ENCODE data around the gene SEC61A1. TPM values are rescaled to one million over a fixed set of nuclear protein-coding genes. Genes with fewer than 3 reads are reported as not detected.

The SEC61A1 gene
- total RNA-seq, 1 donor from 2014 or later: 150 TPM

DNA sequence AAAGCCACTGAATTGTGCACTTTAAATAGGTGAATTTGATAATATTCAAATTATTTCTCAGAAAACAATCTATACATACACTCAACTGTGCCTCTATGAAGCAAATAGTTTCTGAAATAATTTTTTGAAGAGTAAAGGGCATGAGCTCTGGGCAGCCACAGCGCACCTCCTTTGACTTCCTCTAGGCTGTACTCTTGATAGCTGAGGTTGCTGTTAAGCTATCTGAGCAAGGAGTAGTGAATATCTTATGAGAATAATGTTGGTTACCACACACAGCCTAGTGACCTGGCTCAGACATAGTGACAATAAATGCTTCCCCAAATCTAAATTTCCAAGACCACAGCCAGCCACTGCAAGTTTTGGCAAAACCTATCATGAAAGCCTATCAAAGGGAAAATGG, 11.6 kb upstream of the SEC61A1 start:
- TF ChIP-seq CTCF (conservative IDR thresholded peaks at IDR 0.05; ENCODE audit: low read depth, low read length): no peak
- DNase-seq (ENCODE audit: low read depth): no peak
- H3K4me3 ChIP-seq (ENCODE audit: low read depth, low read length): no peak overlapping the region

GRCh38 chr3:128041344-128041743, 10.9 kb upstream of the SEC61A1 start:
- no peak overlapping the region for H3K4me3 ChIP-seq (ENCODE audit: low read depth, low read length)
- no peak for TF ChIP-seq CTCF (conservative IDR thresholded peaks at IDR 0.05; ENCODE audit: low read depth, low read length)
- no peak for DNase-seq (ENCODE audit: low read depth)

DNA sequence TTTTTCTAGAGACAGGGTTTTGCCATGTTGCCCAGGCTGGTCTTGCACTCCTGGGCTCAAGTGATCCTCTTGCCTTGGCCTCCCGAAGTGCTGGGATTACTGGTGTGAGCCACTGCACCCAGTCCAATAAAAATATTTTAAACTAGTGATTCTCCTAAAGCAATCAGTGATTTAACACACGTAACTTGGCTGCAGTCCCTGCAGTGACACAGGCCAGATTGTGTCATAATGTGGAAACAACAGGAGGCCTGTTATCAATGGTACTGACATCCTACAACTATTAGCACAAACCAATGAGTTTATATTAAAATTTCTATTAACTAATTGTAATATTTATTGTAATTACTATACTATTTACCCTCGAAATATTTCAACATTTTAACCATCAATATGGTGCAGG, 1.6 kb upstream of the SEC61A1 start:
- no peak for DNase-seq (ENCODE audit: low read depth)
- no peak overlapping the region for H3K4me3 ChIP-seq (ENCODE audit: low read depth, low read length)
- no peak for TF ChIP-seq CTCF (conservative IDR thresholded peaks at IDR 0.05; ENCODE audit: low read depth, low read length)

- H3K4me3 ChIP-seq (ENCODE audit: low read depth, low read length): peak overlapping the region; percentile 88
- no peak for DNase-seq (ENCODE audit: low read depth)
- no peak for TF ChIP-seq CTCF (conservative IDR thresholded peaks at IDR 0.05; ENCODE audit: low read depth, low read length)
Measured at GRCh38 chr3:128051459-128051836, 789 bp upstream of the SEC61A1 start.

DNA sequence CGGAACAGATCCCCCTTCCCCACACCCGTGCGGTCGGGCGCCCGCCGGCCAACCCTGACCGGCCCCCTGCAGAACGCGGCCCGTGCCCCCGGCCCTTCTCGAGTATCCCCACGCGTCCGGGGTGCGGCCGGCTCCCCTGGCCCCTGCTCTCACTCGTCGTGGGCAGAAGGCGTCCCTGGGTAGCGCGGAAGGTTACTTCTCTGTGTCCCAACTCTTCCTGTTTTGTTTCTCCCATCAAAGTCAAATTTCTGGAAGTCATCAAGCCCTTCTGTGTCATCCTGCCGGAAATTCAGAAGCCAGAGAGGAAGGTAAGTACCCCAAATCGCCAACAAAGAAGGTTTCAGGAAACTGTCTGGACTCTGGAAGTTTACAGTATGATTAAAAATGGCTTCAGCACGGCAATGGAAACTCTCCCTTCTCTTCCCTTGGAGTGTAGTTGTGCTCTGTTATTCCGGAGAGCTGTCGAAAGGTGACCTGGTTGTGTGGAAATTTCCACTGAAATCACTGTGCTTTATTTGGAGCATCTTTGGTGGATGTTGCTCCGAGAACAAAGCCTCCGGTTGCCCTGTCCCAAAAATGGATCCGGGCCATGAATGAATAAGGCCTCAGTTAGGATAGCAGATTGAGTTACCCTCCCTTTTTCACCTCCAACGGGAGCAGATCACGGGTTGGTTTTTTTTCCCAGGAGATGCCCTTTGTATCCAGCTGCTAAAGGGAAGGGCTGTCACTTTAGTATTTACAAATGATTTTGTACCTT, 536 bp downstream of the SEC61A1 start:
- TF ChIP-seq CTCF (conservative IDR thresholded peaks at IDR 0.05; ENCODE audit: low read depth, low read length): no peak
- DNase-seq (ENCODE audit: low read depth): no peak
- peak overlapping the region; percentile 67 for H3K4me3 ChIP-seq (ENCODE audit: low read depth, low read length)

DNA sequence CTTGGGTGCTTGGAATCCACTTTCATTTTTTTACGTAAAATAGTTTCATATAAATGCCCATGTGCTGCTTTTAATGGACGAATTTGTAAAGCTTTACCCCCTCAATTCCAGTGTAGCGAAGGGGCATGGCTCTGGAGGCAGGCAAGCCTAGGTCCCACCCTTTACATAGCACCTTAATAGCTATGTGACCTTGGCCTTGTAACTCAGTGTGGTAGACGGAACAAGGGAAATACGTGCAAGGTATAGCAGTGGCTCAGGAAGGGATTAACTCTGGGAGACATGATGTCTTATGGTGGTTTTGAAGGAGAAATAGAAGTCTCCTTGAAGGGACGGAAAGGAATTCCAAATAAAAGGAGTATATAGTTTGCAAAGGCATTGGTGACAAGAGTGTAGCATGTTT, 1.4 kb downstream of the SEC61A1 start:
- peak overlapping the region; percentile 67 for H3K4me3 ChIP-seq (ENCODE audit: low read depth, low read length)
- DNase-seq (ENCODE audit: low read depth): no peak
- no peak for TF ChIP-seq CTCF (conservative IDR thresholded peaks at IDR 0.05; ENCODE audit: low read depth, low read length)

DNA sequence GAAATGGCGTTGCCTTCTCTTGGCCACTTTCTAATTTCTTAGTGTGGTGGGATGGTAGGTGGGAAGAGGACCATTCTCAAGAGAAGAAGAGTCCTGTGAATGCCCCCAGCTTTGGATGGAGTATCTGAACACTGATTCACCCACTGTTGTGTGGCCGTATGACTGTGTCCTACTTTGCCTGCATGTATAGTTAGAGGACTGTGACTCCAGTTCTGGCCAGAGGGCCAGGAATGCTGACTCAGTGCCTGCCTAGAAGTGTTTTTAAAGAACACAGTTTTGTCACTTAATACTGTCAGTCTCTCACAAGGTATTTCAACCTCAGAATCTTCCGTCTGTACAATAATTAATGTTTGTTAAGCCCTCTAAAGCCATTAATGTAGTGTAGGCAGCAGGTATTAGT, 2.1 kb downstream of the SEC61A1 start:
- no peak for DNase-seq (ENCODE audit: low read depth)
- peak overlapping the region; percentile 67 for H3K4me3 ChIP-seq (ENCODE audit: low read depth, low read length)
- TF ChIP-seq CTCF (conservative IDR thresholded peaks at IDR 0.05; ENCODE audit: low read depth, low read length): no peak
